ENCODE data around the gene N4BP3.
A peak's percentile ranks its signal among the peaks of the same experiment; 100 is the strongest.
"Not testable (repeated sequence)": the region's sequence is repeated elsewhere in the genome, so short reads cannot be mapped to it uniquely, and the experiment has no call there.

The N4BP3 gene

GRCh38 chr5:178113141-178113787 lies at the start of gene N4BP3:
Gene N4BP3, plus strand, starts transcription at chr5:178113532. Its CDS starts 6,052 bp downstream, at chr5:178119584.
- Histone ChIP-seq H3K27me3 (ENCODE audit: control insufficient read depth in 2 of 2, insufficient read depth in 2 of 2, low read length in 2 of 2) (peaks cover 7 to 22% of the 10 kb centered on the region in 2 donors), H3K9me3 (ENCODE audit: control insufficient read depth in 2 of 2, low read length in 2 of 2) (no peaks in the 10 kb centered on the region), H3K27ac (ENCODE audit: low read depth in 2 of 2, low read length in 2 of 2) (peak within 1 kb of the TSS in 1 of 2 donors; percentile 48), H3K9ac (ENCODE audit: low read depth in 1 of 2, low read length in 2 of 2) (peak within 1 kb of the TSS; percentile 24 to 34), H3K36me3 (ENCODE audit: control insufficient read depth in 2 of 2, insufficient read depth in 2 of 2, low read length in 2 of 2) (no peaks in the 10 kb centered on the region), H3K4me1 (ENCODE audit: control insufficient read depth in 2 of 2, insufficient read depth in 2 of 2, low read length in 2 of 2) (peaks cover 20 to 27% of the 10 kb centered on the region in 2 donors), H3K4me3 (ENCODE audit: low read length in 2 of 2) (peak within 1 kb of the TSS; percentile 57 to 63)

GRCh38 chr5:178067755-178068154 lies 45.6 kb upstream of the N4BP3 start:
- Histone ChIP-seq H3K4me1 (ENCODE audit: control insufficient read depth in 2 of 2, insufficient read depth in 2 of 2, low read length in 2 of 2) (no peaks in the 10 kb centered on the region), H3K9ac (ENCODE audit: low read depth in 1 of 2, low read length in 2 of 2) (no peak overlapping the region), H3K27ac (ENCODE audit: low read depth in 2 of 2, low read length in 2 of 2) (no peak overlapping the region), H3K4me3 (ENCODE audit: low read length in 2 of 2) (no peak overlapping the region), H3K9me3 (ENCODE audit: control insufficient read depth in 2 of 2, low read length in 2 of 2) (no peaks in the 10 kb centered on the region), H3K27me3 (ENCODE audit: control insufficient read depth in 2 of 2, insufficient read depth in 2 of 2, low read length in 2 of 2) (no peaks in the 10 kb centered on the region), H3K36me3 (ENCODE audit: control insufficient read depth in 2 of 2, insufficient read depth in 2 of 2, low read length in 2 of 2) (no peaks in the 10 kb centered on the region)

GRCh38 chr5:178068293-178068692 lies 45.0 kb upstream of the N4BP3 start:
- no peak overlapping the region for H3K4me3 ChIP-seq (ENCODE audit: low read length in 2 of 2)
- H3K9me3 ChIP-seq (ENCODE audit: control insufficient read depth in 2 of 2, low read length in 2 of 2): no peaks in the 10 kb centered on the region
- H3K27ac ChIP-seq (ENCODE audit: low read depth in 2 of 2, low read length in 2 of 2): no peak overlapping the region

GRCh38 chr5:178069909-178070308 lies 43.4 kb upstream of the N4BP3 start:
- no peak overlapping the region for H3K27ac ChIP-seq (ENCODE audit: low read depth in 2 of 2, low read length in 2 of 2)
- no peak overlapping the region for H3K9ac ChIP-seq (ENCODE audit: low read depth in 1 of 2, low read length in 2 of 2)
- H3K4me1 ChIP-seq (ENCODE audit: control insufficient read depth in 2 of 2, insufficient read depth in 2 of 2, low read length in 2 of 2): no peaks in the 10 kb centered on the region
- no peak overlapping the region for H3K4me3 ChIP-seq (ENCODE audit: low read length in 2 of 2)
- H3K27me3 ChIP-seq (ENCODE audit: control insufficient read depth in 2 of 2, insufficient read depth in 2 of 2, low read length in 2 of 2): peaks cover 0 to 2% of the 10 kb centered on the region in 2 donors
- H3K9me3 ChIP-seq (ENCODE audit: control insufficient read depth in 2 of 2, low read length in 2 of 2): no peaks in the 10 kb centered on the region
- no peaks in the 10 kb centered on the region for H3K36me3 ChIP-seq (ENCODE audit: control insufficient read depth in 2 of 2, insufficient read depth in 2 of 2, low read length in 2 of 2)

More at GRCh38 chr5:178068293-178068692, 45.0 kb upstream of the N4BP3 start:
- Histone ChIP-seq H3K9ac (ENCODE audit: low read depth in 1 of 2, low read length in 2 of 2) (no peak overlapping the region), H3K4me1 (ENCODE audit: control insufficient read depth in 2 of 2, insufficient read depth in 2 of 2, low read length in 2 of 2) (no peaks in the 10 kb centered on the region), H3K36me3 (ENCODE audit: control insufficient read depth in 2 of 2, insufficient read depth in 2 of 2, low read length in 2 of 2) (no peaks in the 10 kb centered on the region), H3K27me3 (ENCODE audit: control insufficient read depth in 2 of 2, insufficient read depth in 2 of 2, low read length in 2 of 2) (no peaks in the 10 kb centered on the region)

- Histone ChIP-seq H3K27me3 (ENCODE audit: control insufficient read depth in 2 of 2, insufficient read depth in 2 of 2, low read length in 2 of 2) (peaks cover 0 to 8% of the 10 kb centered on the region in 2 donors), H3K9me3 (ENCODE audit: control insufficient read depth in 2 of 2, low read length in 2 of 2) (no peaks in the 10 kb centered on the region), H3K36me3 (ENCODE audit: control insufficient read depth in 2 of 2, insufficient read depth in 2 of 2, low read length in 2 of 2) (no peaks in the 10 kb centered on the region), H3K9ac (ENCODE audit: low read depth in 1 of 2, low read length in 2 of 2) (no peak overlapping the region), H3K27ac (ENCODE audit: low read depth in 2 of 2, low read length in 2 of 2) (no peak overlapping the region), H3K4me3 (ENCODE audit: low read length in 2 of 2) (no peak overlapping the region), H3K4me1 (ENCODE audit: control insufficient read depth in 2 of 2, insufficient read depth in 2 of 2, low read length in 2 of 2) (peaks cover 2 to 3% of the 10 kb centered on the region in 2 donors)
Observed at GRCh38 chr5:178071108-178071507, 42.2 kb upstream of the N4BP3 start.

GRCh38 chr5:178072749-178073148 lies 40.6 kb upstream of the N4BP3 start:
- Histone ChIP-seq H3K27me3 (ENCODE audit: control insufficient read depth in 2 of 2, insufficient read depth in 2 of 2, low read length in 2 of 2) (peaks cover 0 to 8% of the 10 kb centered on the region in 2 donors), H3K4me3 (ENCODE audit: low read length in 2 of 2) (no peak overlapping the region), H3K27ac (ENCODE audit: low read depth in 2 of 2, low read length in 2 of 2) (no peak overlapping the region), H3K9me3 (ENCODE audit: control insufficient read depth in 2 of 2, low read length in 2 of 2) (no peaks in the 10 kb centered on the region), H3K4me1 (ENCODE audit: control insufficient read depth in 2 of 2, insufficient read depth in 2 of 2, low read length in 2 of 2) (peaks cover 2 to 3% of the 10 kb centered on the region in 2 donors), H3K36me3 (ENCODE audit: control insufficient read depth in 2 of 2, insufficient read depth in 2 of 2, low read length in 2 of 2) (no peaks in the 10 kb centered on the region), H3K9ac (ENCODE audit: low read depth in 1 of 2, low read length in 2 of 2) (no peak overlapping the region)

- peaks cover 0 to 8% of the 10 kb centered on the region in 2 donors for H3K27me3 ChIP-seq (ENCODE audit: control insufficient read depth in 2 of 2, insufficient read depth in 2 of 2, low read length in 2 of 2)
- no peak overlapping the region for H3K4me3 ChIP-seq (ENCODE audit: low read length in 2 of 2)
- H3K9me3 ChIP-seq (ENCODE audit: control insufficient read depth in 2 of 2, low read length in 2 of 2): no peaks in the 10 kb centered on the region
- H3K4me1 ChIP-seq (ENCODE audit: control insufficient read depth in 2 of 2, insufficient read depth in 2 of 2, low read length in 2 of 2): peaks cover 2 to 3% of the 10 kb centered on the region in 2 donors
- no peak overlapping the region for H3K9ac ChIP-seq (ENCODE audit: low read depth in 1 of 2, low read length in 2 of 2)
- no peaks in the 10 kb centered on the region for H3K36me3 ChIP-seq (ENCODE audit: control insufficient read depth in 2 of 2, insufficient read depth in 2 of 2, low read length in 2 of 2)
- no peak overlapping the region for H3K27ac ChIP-seq (ENCODE audit: low read depth in 2 of 2, low read length in 2 of 2)
Observed at GRCh38 chr5:178074266-178074952, 38.9 kb upstream of the N4BP3 start.

- H3K9me3 ChIP-seq (ENCODE audit: control insufficient read depth in 2 of 2, low read length in 2 of 2); H3K4me1 ChIP-seq (ENCODE audit: control insufficient read depth in 2 of 2, insufficient read depth in 2 of 2, low read length in 2 of 2); H3K9ac ChIP-seq (ENCODE audit: low read depth in 1 of 2, low read length in 2 of 2); H3K27ac ChIP-seq (ENCODE audit: low read depth in 2 of 2, low read length in 2 of 2); H3K4me3 ChIP-seq (ENCODE audit: low read length in 2 of 2); H3K36me3 ChIP-seq (ENCODE audit: control insufficient read depth in 2 of 2, insufficient read depth in 2 of 2, low read length in 2 of 2): not testable (repeated sequence)
- H3K27me3 ChIP-seq (ENCODE audit: control insufficient read depth in 2 of 2, insufficient read depth in 2 of 2, low read length in 2 of 2): peaks cover 0 to 11% of the 10 kb centered on the region in 2 donors
Observed at GRCh38 chr5:178076965-178077364, 36.4 kb upstream of the N4BP3 start.

- H3K36me3 ChIP-seq (ENCODE audit: control insufficient read depth in 2 of 2, insufficient read depth in 2 of 2, low read length in 2 of 2): no peaks in the 10 kb centered on the region
- H3K9ac ChIP-seq (ENCODE audit: low read depth in 1 of 2, low read length in 2 of 2): no peak overlapping the region
- no peak overlapping the region for H3K4me3 ChIP-seq (ENCODE audit: low read length in 2 of 2)
- peaks cover 0 to 11% of the 10 kb centered on the region in 2 donors for H3K27me3 ChIP-seq (ENCODE audit: control insufficient read depth in 2 of 2, insufficient read depth in 2 of 2, low read length in 2 of 2)
- no peaks in the 10 kb centered on the region for H3K9me3 ChIP-seq (ENCODE audit: control insufficient read depth in 2 of 2, low read length in 2 of 2)
- peaks cover 2 to 3% of the 10 kb centered on the region in 2 donors for H3K4me1 ChIP-seq (ENCODE audit: control insufficient read depth in 2 of 2, insufficient read depth in 2 of 2, low read length in 2 of 2)
- H3K27ac ChIP-seq (ENCODE audit: low read depth in 2 of 2, low read length in 2 of 2): no peak overlapping the region
Observed at GRCh38 chr5:178077751-178078150, 35.6 kb upstream of the N4BP3 start.

- no peak overlapping the region for H3K27ac ChIP-seq (ENCODE audit: low read depth in 2 of 2, low read length in 2 of 2)
- no peak overlapping the region for H3K4me3 ChIP-seq (ENCODE audit: low read length in 2 of 2)
- H3K27me3 ChIP-seq (ENCODE audit: control insufficient read depth in 2 of 2, insufficient read depth in 2 of 2, low read length in 2 of 2): peaks cover 1 to 11% of the 10 kb centered on the region in 2 donors
- no peaks in the 10 kb centered on the region for H3K9me3 ChIP-seq (ENCODE audit: control insufficient read depth in 2 of 2, low read length in 2 of 2)
- H3K36me3 ChIP-seq (ENCODE audit: control insufficient read depth in 2 of 2, insufficient read depth in 2 of 2, low read length in 2 of 2): no peaks in the 10 kb centered on the region
- H3K9ac ChIP-seq (ENCODE audit: low read depth in 1 of 2, low read length in 2 of 2): no peak overlapping the region
- peaks cover 2 to 3% of the 10 kb centered on the region in 2 donors for H3K4me1 ChIP-seq (ENCODE audit: control insufficient read depth in 2 of 2, insufficient read depth in 2 of 2, low read length in 2 of 2)
Observed at GRCh38 chr5:178078197-178079010, 34.9 kb upstream of the N4BP3 start.

All from mucosa of rectum (tissue), 2 donors.